Astrocyte (in vitro differentiated cells and primary cell): Measurements from ENCODE around the gene CDK8. TPM values are rescaled to one million over a fixed set of nuclear protein-coding genes. Genes with fewer than 3 reads are reported as not detected.

Source experiments
- DNase-seq: peaks from one replicate; pipeline ENCODE4 v3.0.0-alpha.2; 2010; ENCODE audit warnings: low read depth
- FAIRE-seq: peaks from 2 replicates; lab custom pipeline; 2011; peaks lifted over from hg19 to GRCh38; lab: Jason Lieb, UNC
- H2AFZ ChIP-seq: 2 replicates; pipeline ENCODE4 v1.6.0; 2012; ENCODE audit warnings: low read depth, low read length, inconsistent platforms
- H3K27ac ChIP-seq: 2 replicates; pipeline ENCODE4 v1.5.1; 2011; ENCODE audit warnings: low read depth, low read length, inconsistent platforms
- H3K27me3 ChIP-seq: 2 replicates; pipeline ENCODE4 v1.6.0; 2011; ENCODE audit warnings: low read length, inconsistent platforms; ENCODE audit not compliant: insufficient read depth
- H3K36me3 ChIP-seq: 2 replicates; pipeline ENCODE4 v1.5.1; 2011; ENCODE audit warnings: low read length, inconsistent platforms; ENCODE audit not compliant: insufficient read depth
- H3K4me1 ChIP-seq: 2 replicates; pipeline ENCODE4 v1.5.1; 2011; ENCODE audit warnings: low read length, inconsistent platforms; ENCODE audit not compliant: insufficient read depth
- H3K4me2 ChIP-seq: 2 replicates; pipeline ENCODE4 v1.6.0; 2012; ENCODE audit warnings: low read length, inconsistent platforms
- H3K4me3 ChIP-seq: 2 replicates; pipeline ENCODE4 v1.5.1; 2011; ENCODE audit warnings: low read depth, mild to moderate bottlenecking, low read length, inconsistent platforms; ENCODE audit not compliant: insufficient read depth
- H3K79me2 ChIP-seq: 2 replicates; pipeline ENCODE4 v1.6.0; 2012; ENCODE audit warnings: mild to moderate bottlenecking, low read length, inconsistent platforms; ENCODE audit not compliant: insufficient read depth
- H3K9ac ChIP-seq: 2 replicates; pipeline ENCODE4 v1.6.0; 2012; ENCODE audit warnings: mild to moderate bottlenecking, low read length, inconsistent platforms
- H3K9me3 ChIP-seq: 2 replicates; pipeline ENCODE4 v1.5.1; 2012; ENCODE audit warnings: low read depth, mild to moderate bottlenecking, low read length, inconsistent platforms; ENCODE audit not compliant: insufficient read depth
- H4K20me1 ChIP-seq: 2 replicates; pipeline ENCODE4 v1.6.0; 2012; ENCODE audit warnings: low read length, inconsistent platforms; ENCODE audit not compliant: insufficient read depth
- H3K27ac Mint-ChIP-seq: one replicate; pipeline ENCODE4 v1.8.0; 2021; ENCODE audit warnings: mild to moderate bottlenecking, mixed read lengths; ENCODE audit not compliant: unreplicated experiment
- H3K27me3 Mint-ChIP-seq: one replicate; pipeline ENCODE4 v1.8.0; 2021; ENCODE audit warnings: low read depth, mixed read lengths; ENCODE audit not compliant: unreplicated experiment
- H3K36me3 Mint-ChIP-seq: one replicate; pipeline ENCODE4 v1.8.0; 2021; ENCODE audit warnings: low read depth, mixed read lengths; ENCODE audit not compliant: unreplicated experiment
- H3K4me1 Mint-ChIP-seq: one replicate; pipeline ENCODE4 v1.8.0; 2021; ENCODE audit warnings: low read depth, mixed read lengths; ENCODE audit not compliant: unreplicated experiment
- H3K4me3 Mint-ChIP-seq: one replicate; pipeline ENCODE4 v1.8.0; 2021; ENCODE audit warnings: mild to moderate bottlenecking, moderate library complexity, mixed read lengths; ENCODE audit not compliant: unreplicated experiment
- H3K9me3 Mint-ChIP-seq: one replicate; pipeline ENCODE4 v1.8.0; 2021; ENCODE audit warnings: mild to moderate bottlenecking, mixed read lengths; ENCODE audit not compliant: unreplicated experiment
- CTCF ChIP-seq: IDR thresholded peaks from 2 replicates; pipeline ENCODE4 v1.5.1; 2011; ENCODE audit warnings: low read depth, mild to moderate bottlenecking, inconsistent platforms, low read length, moderate library complexity; ENCODE audit not compliant: insufficient read depth
- EZH2 ChIP-seq: IDR thresholded peaks from 2 replicates; pipeline ENCODE4 v1.6.1; 2012; ENCODE audit warnings: mild to moderate bottlenecking, low read length, inconsistent platforms; ENCODE audit not compliant: insufficient read depth
- total RNA-seq: library from RNA; stranded (reverse); gene quantifications from 2 replicates; pipeline ENCODE4 v1.2.1, GENCODE V29; 2021

CDK8 gene
- total RNA-seq, 1 donor from 2014 or later: 32.4 TPM

- H3K27me3 Mint-ChIP-seq: no peaks in the 10 kb centered on the region
- H3K4me1 Mint-ChIP-seq: peaks cover 8% of the 10 kb centered on the region
- Histone ChIP-seq H3K9me3 (no peaks in the 10 kb centered on the region), H3K4me3 (peak overlapping the region; percentile 85), H3K79me2 (peaks cover 52% of the 10 kb centered on the region), H3K9ac (peak overlapping the region; percentile 77), H3K27ac (peak overlapping the region; percentile 79), H3K36me3 (no peaks in the 10 kb centered on the region), H3K4me1 (peaks cover 6% of the 10 kb centered on the region), H2AFZ (peak overlapping the region; percentile 67), H3K27me3 (no peaks in the 10 kb centered on the region), H4K20me1 (peaks cover 48% of the 10 kb centered on the region), H3K4me2 (peak overlapping the region; percentile 98)
- peak overlapping the region; percentile 90 for H3K4me3 Mint-ChIP-seq
- H3K27ac Mint-ChIP-seq: peak overlapping the region; percentile 81
- FAIRE-seq (no peak), DNase-seq (peak; percentile 43)
- H3K9me3 Mint-ChIP-seq: no peaks in the 10 kb centered on the region
- no peak for TF ChIP-seq CTCF
- no peak for TF ChIP-seq EZH2
- no peaks in the 10 kb centered on the region for H3K36me3 Mint-ChIP-seq
Observed at GRCh38 chr13:26254583-26255111, 718 bp downstream of the CDK8 start.

GRCh38 chr13:26255115-26255514 lies 1.2 kb downstream of the CDK8 start:
- Histone ChIP-seq H2AFZ (peak overlapping the region; percentile 67), H3K79me2 (peaks cover 57% of the 10 kb centered on the region), H3K27me3 (no peaks in the 10 kb centered on the region), H3K9me3 (no peaks in the 10 kb centered on the region), H3K4me2 (peak overlapping the region; percentile 98), H3K9ac (peak overlapping the region; percentile 77), H4K20me1 (peaks cover 53% of the 10 kb centered on the region), H3K36me3 (no peaks in the 10 kb centered on the region), H3K4me1 (peaks cover 6% of the 10 kb centered on the region), H3K4me3 (peak overlapping the region; percentile 85), H3K27ac (peak overlapping the region; percentile 40)
- Mint-ChIP-seq H3K4me1 (peaks cover 8% of the 10 kb centered on the region), H3K4me3 (peak overlapping the region; percentile 90), H3K9me3 (no peaks in the 10 kb centered on the region), H3K27ac (peak overlapping the region; percentile 81), H3K27me3 (no peaks in the 10 kb centered on the region), H3K36me3 (no peaks in the 10 kb centered on the region)
- DNase-seq (no peak), FAIRE-seq (no peak)
- TF ChIP-seq CTCF (no peak), EZH2 (no peak)

- Histone ChIP-seq H3K9ac (peak overlapping the region; percentile 77), H3K9me3 (no peaks in the 10 kb centered on the region), H3K4me1 (peaks cover 6% of the 10 kb centered on the region), H3K27ac (no peak overlapping the region), H3K4me2 (peak overlapping the region; percentile 98), H4K20me1 (peaks cover 60% of the 10 kb centered on the region), H2AFZ (no peak overlapping the region), H3K36me3 (no peaks in the 10 kb centered on the region), H3K4me3 (peak overlapping the region; percentile 85), H3K27me3 (no peaks in the 10 kb centered on the region), H3K79me2 (peaks cover 63% of the 10 kb centered on the region)
- Mint-ChIP-seq H3K4me1 (peaks cover 8% of the 10 kb centered on the region), H3K4me3 (peak overlapping the region; percentile 90), H3K9me3 (no peaks in the 10 kb centered on the region), H3K36me3 (no peaks in the 10 kb centered on the region), H3K27me3 (no peaks in the 10 kb centered on the region), H3K27ac (peak overlapping the region; percentile 42)
- DNase-seq: peak; percentile 2
- FAIRE-seq: no peak
- TF ChIP-seq CTCF (peak; percentile 33), EZH2 (no peak)
Observed at GRCh38 chr13:26255691-26256277, 1.9 kb downstream of the CDK8 start.
